GM23248 (cell line): ENCODE measurements around the gene PDPK1. TPM values are rescaled to one million over a fixed set of nuclear protein-coding genes. Genes with fewer than 3 reads are reported as not detected.

Source experiments
- DNase-seq: peaks from one replicate; pipeline ENCODE4 v3.0.0-alpha.2; 2015
- H2AFZ ChIP-seq: fragments of 200-600 bp; sonication (generic); 2 replicates; pipeline ENCODE4 v1.6.1; 2016; ENCODE audit warnings: antibody characterized with exemption
- H3F3A ChIP-seq: fragments of 200-600 bp; sonication (generic); 2 replicates; pipeline ENCODE4 v1.6.1; 2016; ENCODE audit warnings: mild to moderate bottlenecking, antibody characterized with exemption, mixed run types; ENCODE audit not compliant: insufficient read depth
- H3K27ac ChIP-seq: fragments of 200-600 bp; sonication (generic); 2 replicates; pipeline ENCODE4 v1.5.1; 2016; ENCODE audit warnings: mild to moderate bottlenecking
- H3K27me3 ChIP-seq: fragments of 200-600 bp; sonication (generic); replicated peaks from 2 replicates; pipeline ENCODE4 v1.6.1; 2016; ENCODE audit warnings: mild to moderate bottlenecking; ENCODE audit not compliant: insufficient read depth
- H3K36me3 ChIP-seq: fragments of 200-600 bp; sonication (generic); 2 replicates; pipeline ENCODE4 v1.6.1; 2016; ENCODE audit warnings: low read depth, mild to moderate bottlenecking
- H3K4me1 ChIP-seq: fragments of 200-600 bp; sonication (generic); 2 replicates; pipeline ENCODE4 v1.6.1; 2016; ENCODE audit warnings: mild to moderate bottlenecking; ENCODE audit not compliant: insufficient read depth
- H3K4me2 ChIP-seq: fragments of 200-600 bp; sonication (generic); one replicate; pipeline ENCODE4 v1.6.1; 2016; ENCODE audit warnings: mild to moderate bottlenecking; ENCODE audit not compliant: unreplicated experiment
- H3K4me3 ChIP-seq: fragments of 200-600 bp; sonication (generic); 2 replicates; pipeline ENCODE4 v1.5.1; 2016; ENCODE audit warnings: mild to moderate bottlenecking
- H3K79me2 ChIP-seq: fragments of 200-600 bp; sonication (generic); 2 replicates; pipeline ENCODE4 v1.6.1; 2016; ENCODE audit warnings: mild to moderate bottlenecking; ENCODE audit not compliant: insufficient read depth
- H3K9ac ChIP-seq: fragments of 200-600 bp; sonication (generic); 2 replicates; pipeline ENCODE4 v1.6.1; 2016; ENCODE audit warnings: mild to moderate bottlenecking
- H3K9me2 ChIP-seq: fragments of 200-600 bp; sonication (generic); 2 replicates; pipeline ENCODE4 v1.6.1; 2016; ENCODE audit warnings: mixed run types, mild to moderate bottlenecking, moderate library complexity; ENCODE audit not compliant: insufficient read depth
- H3K9me3 ChIP-seq: fragments of 200-600 bp; sonication (generic); one replicate; pipeline ENCODE4 v1.6.1; 2017; ENCODE audit warnings: low read depth
- H4K20me1 ChIP-seq: fragments of 200-600 bp; sonication (generic); 2 replicates; pipeline ENCODE4 v1.6.0; 2016; ENCODE audit not compliant: insufficient read depth
- EZH2 ChIP-seq: fragments of 200-600 bp; sonication (generic); IDR thresholded peaks from 2 replicates; pipeline ENCODE4 v1.6.1; 2018; ENCODE audit warnings: antibody characterized with exemption, mild to moderate bottlenecking; ENCODE audit not compliant: insufficient read depth, poor library complexity, severe bottlenecking
- EZH2phosphoT487 ChIP-seq: fragments of 200-600 bp; sonication (generic); IDR thresholded peaks from 2 replicates; pipeline ENCODE4 v1.6.1; 2018; ENCODE audit warnings: antibody characterized with exemption, moderate library complexity, mild to moderate bottlenecking, low read depth; ENCODE audit not compliant: insufficient read depth
- WGBS, 2 experiments: methylation state at CpG; one replicate each; pipeline ENCODE4 v1.1.6; 2015 to 2017; ENCODE audit warnings: low lambda C conversion rate in 2 of 2, low coverage in 1 of 2; ENCODE audit errors: missing lambda C conversion rate in 2 of 2; 5-methylcytosine and 5-hydroxymethylcytosine counted together
- in situ Hi-C: fragments of 300-500 bp; cut with MboI; formaldehyde crosslinking; loops from 2 replicates; pipeline ENCODE4 v1.15.0; 2020
- polyA plus RNA-seq: library from polyadenylated mRNA; unstranded; fragments of >200 nt; fragmentation: Nextera tagmentation; extraction: Ambion mirVana; gene quantifications from 2 replicates; pipeline ENCODE4 v1.2.1, GENCODE V29; 2016
- total RNA-seq: library from RNA; depleted of rRNA; stranded (reverse); fragments of >200 nt; shearing (Covaris generic); gene quantifications from 2 replicates; pipeline ENCODE4 v1.2.3, GENCODE V29; 2014

Gene PDPK1
- total and polyA plus RNA-seq, 2 experiments from 2014 or later = 21.6 to 28.1 TPM

- no peak for DNase-seq
- Histone ChIP-seq H3K27me3 (no peaks in the 10 kb centered on the region), H3K27ac (no peak overlapping the region), H3K36me3 (peaks cover 5% of the 10 kb centered on the region; the same call in 1 of the 2 replicates), H3F3A (no peaks in the 10 kb centered on the region), H3K4me1 (no peaks in the 10 kb centered on the region), H3K9me3 (no peaks in the 10 kb centered on the region), H3K4me3 (no peak overlapping the region), H3K9me2 (no peaks in the 10 kb centered on the region), H3K79me2 (peaks cover 16% of the 10 kb centered on the region; the same call in 1 of the 2 replicates), H2AFZ (no peak overlapping the region), H4K20me1 (no peaks in the 10 kb centered on the region), H3K9ac (no peak overlapping the region), H3K4me2 (no peak overlapping the region)
- TF ChIP-seq EZH2 (no peak), EZH2phosphoT487 (no peak)
- WGBS, 2 experiments = 85 to 89% methylated on average over 22 to 24 of the region's 24 CpGs
- in situ Hi-C loops = no loop called here
These were observed 47.2 kb downstream of the PDPK1 start for GRCh38 chr16:2584729-2585650.

DNA sequence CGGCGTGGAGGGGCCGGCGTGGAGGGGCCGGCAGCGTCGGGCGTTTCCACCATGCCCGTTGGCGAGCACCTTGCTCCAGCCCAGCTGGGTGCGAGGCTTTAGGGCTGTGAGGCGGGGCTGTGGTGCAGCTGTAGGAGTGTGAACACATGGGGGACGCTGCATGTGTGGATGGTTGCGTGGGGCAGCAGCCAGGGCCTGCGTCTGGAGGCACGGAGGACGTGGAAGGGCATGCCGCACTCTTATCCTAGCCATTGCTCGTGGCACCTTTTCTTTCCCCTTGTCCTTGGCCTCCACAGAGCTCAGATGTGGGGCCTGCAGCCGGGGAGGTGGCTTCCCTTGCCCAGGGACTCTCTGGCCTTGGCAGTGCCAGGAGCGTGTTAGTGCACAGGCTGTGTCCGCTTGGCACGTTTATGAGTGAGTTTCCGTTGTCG is 47.8 kb downstream of the PDPK1 start:
- H3K4me1 ChIP-seq = no peaks in the 10 kb centered on the region
- no peaks in the 10 kb centered on the region for H4K20me1 ChIP-seq
- H2AFZ ChIP-seq = no peak overlapping the region
- peaks cover 5% of the 10 kb centered on the region; the same call in 1 of the 2 replicates for H3K36me3 ChIP-seq
- DNase-seq = no peak
- TF ChIP-seq EZH2 = no peak
- no peak overlapping the region for H3K27ac ChIP-seq
- no peaks in the 10 kb centered on the region for H3F3A ChIP-seq
- H3K9ac ChIP-seq = no peak overlapping the region
- no peak overlapping the region for H3K4me2 ChIP-seq
- no peaks in the 10 kb centered on the region for H3K9me3 ChIP-seq
- no peak overlapping the region for H3K4me3 ChIP-seq
- in situ Hi-C loops = no loop called here
- 92% methylated on average over 20 to 25 of the region's 25 CpGs for WGBS, 2 experiments
- H3K27me3 ChIP-seq = no peaks in the 10 kb centered on the region
- H3K79me2 ChIP-seq = peaks cover 20% of the 10 kb centered on the region
- H3K9me2 ChIP-seq = no peaks in the 10 kb centered on the region

DNA sequence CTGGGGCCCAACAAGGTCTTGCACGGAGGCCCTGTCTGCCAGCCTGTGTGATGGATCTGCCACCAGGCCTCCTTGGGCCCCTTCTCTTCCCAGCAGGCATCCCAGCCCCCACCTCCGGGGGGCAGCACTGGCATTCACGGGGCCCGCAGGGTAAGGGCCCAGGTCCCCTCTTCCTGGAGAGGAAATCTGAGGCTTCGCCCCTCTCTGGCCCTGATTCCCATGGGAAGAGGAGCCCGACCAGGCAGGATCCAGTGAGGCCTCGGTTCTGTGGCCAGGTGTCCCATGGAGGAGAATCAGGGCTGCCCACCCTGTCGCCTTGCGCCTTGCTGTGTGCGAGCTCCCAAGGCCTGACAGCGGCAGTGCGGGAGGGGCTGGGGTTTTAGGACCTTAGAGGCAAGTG is 48.4 kb downstream of the PDPK1 start:
- WGBS, 2 experiments = 80 to 90% methylated on average over 11 to 12 of the region's 12 CpGs
- no peak overlapping the region for H3K27ac ChIP-seq
- no peaks in the 10 kb centered on the region for H3K4me1 ChIP-seq
- no peaks in the 10 kb centered on the region for H3K27me3 ChIP-seq
- DNase-seq = no peak
- peaks cover 26% of the 10 kb centered on the region for H3K79me2 ChIP-seq
- H3K9ac ChIP-seq = no peak overlapping the region
- no peak for TF ChIP-seq EZH2phosphoT487
- TF ChIP-seq EZH2 = no peak
- H3F3A ChIP-seq = no peaks in the 10 kb centered on the region
- in situ Hi-C loops = no loop called here
- H3K4me2 ChIP-seq = no peak overlapping the region
- H3K36me3 ChIP-seq = peaks cover 5% of the 10 kb centered on the region; the same call in 1 of the 2 replicates
- H3K9me3 ChIP-seq = no peaks in the 10 kb centered on the region
- no peaks in the 10 kb centered on the region for H4K20me1 ChIP-seq
- no peak overlapping the region for H3K4me3 ChIP-seq
- no peak overlapping the region for H2AFZ ChIP-seq
- no peaks in the 10 kb centered on the region for H3K9me2 ChIP-seq

- Histone ChIP-seq H3K9me2 (no peaks in the 10 kb centered on the region), H3K27ac (no peak overlapping the region), H2AFZ (no peak overlapping the region), H4K20me1 (no peaks in the 10 kb centered on the region), H3K4me1 (no peaks in the 10 kb centered on the region), H3K27me3 (no peaks in the 10 kb centered on the region), H3K79me2 (peaks cover 32% of the 10 kb centered on the region), H3K9ac (no peak overlapping the region), H3K36me3 (peaks cover 5% of the 10 kb centered on the region; the same call in 1 of the 2 replicates), H3K4me2 (no peak overlapping the region), H3F3A (no peaks in the 10 kb centered on the region), H3K4me3 (no peak overlapping the region), H3K9me3 (no peaks in the 10 kb centered on the region)
- in situ Hi-C loops = no loop called here
- 91 to 92% methylated on average over 15 to 16 of the region's 16 CpGs for WGBS, 2 experiments
- no peak for TF ChIP-seq EZH2phosphoT487
- TF ChIP-seq EZH2 = no peak
- no peak for DNase-seq
These were observed 49.2 kb downstream of the PDPK1 start for GRCh38 chr16:2586901-2587480.
